ENCODE measurements around the gene ACMSD. TPM values are rescaled to one million over a fixed set of nuclear protein-coding genes. Genes with fewer than 3 reads are reported as not detected.
"Not testable (repeated sequence)": the region's sequence is repeated elsewhere in the genome, so short reads cannot be mapped to it uniquely, and the experiment has no call there.

Gene ACMSD
- total RNA-seq, 1 experiment from 2014 or later, result not detected

GRCh38 chr2:134836986-134837385 is 1.4 kb upstream of the ACMSD start:
- Histone ChIP-seq H2AFZ (ENCODE audit: low read length) (no peak overlapping the region), H3K9ac (ENCODE audit: low read length) (no peak overlapping the region)

GRCh38 chr2:134839649-134840048 is 1.2 kb downstream of the ACMSD start:
- Histone ChIP-seq H2AFZ (ENCODE audit: low read length) (no peak overlapping the region), H3K9me2 (replicated peaks; ENCODE audit: insufficient read depth, low read length) (no peaks in the 10 kb centered on the region), H3K9ac (ENCODE audit: low read length) (no peak overlapping the region), H4K20me1 (ENCODE audit: insufficient read depth, low read depth, low read length) (no peaks in the 10 kb centered on the region), H3K4me1 (ENCODE audit: low read length) (no peaks in the 10 kb centered on the region), H3K36me3 (ENCODE audit: insufficient read depth, low read length) (no peaks in the 10 kb centered on the region), H3K4me3 (ENCODE audit: low read length) (no peak overlapping the region), H3K27me3 (ENCODE audit: low read length) (0 out of 2 replicates have a peak, but pooled peaks cover 3% of the 10 kb centered on the region), H3K27ac (ENCODE audit: low read length) (no peak overlapping the region), H3K4me2 (ENCODE audit: low read depth, low read length, poor library complexity, severe bottlenecking) (no peak overlapping the region), H3K9me3 (ENCODE audit: low read length) (no peaks in the 10 kb centered on the region), H3K79me2 (ENCODE audit: low read length) (no peaks in the 10 kb centered on the region)
- no peak for DNase-seq

More at GRCh38 chr2:134836986-134837385, 1.4 kb upstream of the ACMSD start:
- H3K9me2 ChIP-seq (replicated peaks; ENCODE audit: insufficient read depth, low read length), result no peaks in the 10 kb centered on the region
- no peaks in the 10 kb centered on the region for H3K36me3 ChIP-seq (ENCODE audit: insufficient read depth, low read length)
- 0 out of 2 replicates have a peak, but pooled peaks cover 3% of the 10 kb centered on the region for H3K27me3 ChIP-seq (ENCODE audit: low read length)
- no peaks in the 10 kb centered on the region for H3K4me1 ChIP-seq (ENCODE audit: low read length)
- H3K9me3 ChIP-seq (ENCODE audit: low read length), result no peaks in the 10 kb centered on the region
- H3K27ac ChIP-seq (ENCODE audit: low read length), result no peak overlapping the region
- DNase-seq, result no peak
- no peak overlapping the region for H3K4me3 ChIP-seq (ENCODE audit: low read length)
- no peaks in the 10 kb centered on the region for H3K79me2 ChIP-seq (ENCODE audit: low read length)
- H3K4me2 ChIP-seq (ENCODE audit: low read depth, low read length, poor library complexity, severe bottlenecking), result no peak overlapping the region
- no peaks in the 10 kb centered on the region for H4K20me1 ChIP-seq (ENCODE audit: insufficient read depth, low read depth, low read length)

- Histone ChIP-seq H3K4me2 (ENCODE audit: low read depth, low read length, poor library complexity, severe bottlenecking) (no peak overlapping the region), H3K4me1 (ENCODE audit: low read length) (no peaks in the 10 kb centered on the region), H2AFZ (ENCODE audit: low read length) (no peak overlapping the region), H3K9me2 (replicated peaks; ENCODE audit: insufficient read depth, low read length) (no peaks in the 10 kb centered on the region), H3K9ac (ENCODE audit: low read length) (no peak overlapping the region), H3K36me3 (ENCODE audit: insufficient read depth, low read length) (no peaks in the 10 kb centered on the region), H3K4me3 (ENCODE audit: low read length) (no peak overlapping the region), H3K27me3 (ENCODE audit: low read length) (no peaks in the 10 kb centered on the region), H4K20me1 (ENCODE audit: insufficient read depth, low read depth, low read length) (no peaks in the 10 kb centered on the region), H3K9me3 (ENCODE audit: low read length) (no peaks in the 10 kb centered on the region), H3K79me2 (ENCODE audit: low read length) (no peaks in the 10 kb centered on the region), H3K27ac (ENCODE audit: low read length) (no peak overlapping the region)
- no peak for DNase-seq
Observed at GRCh38 chr2:134842930-134843490, 4.6 kb downstream of the ACMSD start.

- Histone ChIP-seq H2AFZ (ENCODE audit: low read length) (no peak overlapping the region), H3K9me2 (replicated peaks; ENCODE audit: insufficient read depth, low read length) (no peaks in the 10 kb centered on the region), H3K9me3 (ENCODE audit: low read length) (no peaks in the 10 kb centered on the region), H4K20me1 (ENCODE audit: insufficient read depth, low read depth, low read length) (no peaks in the 10 kb centered on the region), H3K4me2 (ENCODE audit: low read depth, low read length, poor library complexity, severe bottlenecking) (no peak overlapping the region), H3K27ac (ENCODE audit: low read length) (no peak overlapping the region), H3K4me3 (ENCODE audit: low read length) (no peak overlapping the region), H3K27me3 (ENCODE audit: low read length) (no peaks in the 10 kb centered on the region), H3K79me2 (ENCODE audit: low read length) (no peaks in the 10 kb centered on the region), H3K36me3 (ENCODE audit: insufficient read depth, low read length) (no peaks in the 10 kb centered on the region), H3K9ac (ENCODE audit: low read length) (no peak overlapping the region), H3K4me1 (ENCODE audit: low read length) (no peaks in the 10 kb centered on the region)
- no peak for DNase-seq
Observed at GRCh38 chr2:134843968-134844367, 5.6 kb downstream of the ACMSD start.

- Histone ChIP-seq H3K4me3 (ENCODE audit: low read length) (no peak overlapping the region), H2AFZ (ENCODE audit: low read length) (no peak overlapping the region), H3K9me2 (replicated peaks; ENCODE audit: insufficient read depth, low read length) (no peaks in the 10 kb centered on the region), H3K9ac (ENCODE audit: low read length) (no peak overlapping the region), H4K20me1 (ENCODE audit: insufficient read depth, low read depth, low read length) (no peaks in the 10 kb centered on the region), H3K9me3 (ENCODE audit: low read length) (no peaks in the 10 kb centered on the region), H3K4me2 (ENCODE audit: low read depth, low read length, poor library complexity, severe bottlenecking) (no peak overlapping the region), H3K36me3 (ENCODE audit: insufficient read depth, low read length) (no peaks in the 10 kb centered on the region), H3K27ac (ENCODE audit: low read length) (no peak overlapping the region), H3K79me2 (ENCODE audit: low read length) (no peaks in the 10 kb centered on the region), H3K27me3 (ENCODE audit: low read length) (no peaks in the 10 kb centered on the region), H3K4me1 (ENCODE audit: low read length) (no peaks in the 10 kb centered on the region)
- DNase-seq, result no peak
Observed at GRCh38 chr2:134845028-134845427, 6.6 kb downstream of the ACMSD start.

GRCh38 chr2:134845719-134846118 is 7.3 kb downstream of the ACMSD start:
- Histone ChIP-seq H3K36me3 (ENCODE audit: insufficient read depth, low read length) (no peaks in the 10 kb centered on the region), H2AFZ (ENCODE audit: low read length) (no peak overlapping the region), H3K9ac (ENCODE audit: low read length) (no peak overlapping the region), H3K9me3 (ENCODE audit: low read length) (no peaks in the 10 kb centered on the region), H3K79me2 (ENCODE audit: low read length) (no peaks in the 10 kb centered on the region), H3K4me1 (ENCODE audit: low read length) (no peaks in the 10 kb centered on the region), H3K4me2 (ENCODE audit: low read depth, low read length, poor library complexity, severe bottlenecking) (no peak overlapping the region), H3K27ac (ENCODE audit: low read length) (no peak overlapping the region), H3K4me3 (ENCODE audit: low read length) (no peak overlapping the region), H3K9me2 (replicated peaks; ENCODE audit: insufficient read depth, low read length) (no peaks in the 10 kb centered on the region), H4K20me1 (ENCODE audit: insufficient read depth, low read depth, low read length) (no peaks in the 10 kb centered on the region), H3K27me3 (ENCODE audit: low read length) (no peaks in the 10 kb centered on the region)
- no peak for DNase-seq

- H3K36me3 ChIP-seq (ENCODE audit: insufficient read depth, low read length), result no peaks in the 10 kb centered on the region
- H4K20me1 ChIP-seq (ENCODE audit: insufficient read depth, low read depth, low read length), result no peaks in the 10 kb centered on the region
- H3K27ac ChIP-seq (ENCODE audit: low read length), result no peak overlapping the region
- no peaks in the 10 kb centered on the region for H3K27me3 ChIP-seq (ENCODE audit: low read length)
- H3K9me2 ChIP-seq (replicated peaks; ENCODE audit: insufficient read depth, low read length), result no peaks in the 10 kb centered on the region
- no peaks in the 10 kb centered on the region for H3K9me3 ChIP-seq (ENCODE audit: low read length)
- DNase-seq, result no peak
- no peak overlapping the region for H2AFZ ChIP-seq (ENCODE audit: low read length)
- H3K4me3 ChIP-seq (ENCODE audit: low read length), result no peak overlapping the region
- no peak overlapping the region for H3K9ac ChIP-seq (ENCODE audit: low read length)
- H3K79me2 ChIP-seq (ENCODE audit: low read length), result no peaks in the 10 kb centered on the region
- no peak overlapping the region for H3K4me2 ChIP-seq (ENCODE audit: low read depth, low read length, poor library complexity, severe bottlenecking)
- H3K4me1 ChIP-seq (ENCODE audit: low read length), result no peaks in the 10 kb centered on the region
Observed at GRCh38 chr2:134846213-134846612, 7.8 kb downstream of the ACMSD start.

GRCh38 chr2:134847582-134847981 is 9.2 kb downstream of the ACMSD start:
- not testable (repeated sequence) for H3K79me2 ChIP-seq (ENCODE audit: low read length); H3K4me1 ChIP-seq (ENCODE audit: low read length); H3K9me3 ChIP-seq (ENCODE audit: low read length); H3K27me3 ChIP-seq (ENCODE audit: low read length); H3K36me3 ChIP-seq (ENCODE audit: insufficient read depth, low read length); H3K27ac ChIP-seq (ENCODE audit: low read length); H3K9ac ChIP-seq (ENCODE audit: low read length); H3K4me3 ChIP-seq (ENCODE audit: low read length); DNase-seq; H4K20me1 ChIP-seq (ENCODE audit: insufficient read depth, low read depth, low read length); H3K4me2 ChIP-seq (ENCODE audit: low read depth, low read length, poor library complexity, severe bottlenecking); H3K9me2 ChIP-seq (replicated peaks; ENCODE audit: insufficient read depth, low read length); H2AFZ ChIP-seq (ENCODE audit: low read length)

GRCh38 chr2:134852518-134852917 is 14.1 kb downstream of the ACMSD start:
- H3K27ac ChIP-seq (ENCODE audit: low read length), result no peak overlapping the region
- H3K9ac ChIP-seq (ENCODE audit: low read length), result no peak overlapping the region
- no peaks in the 10 kb centered on the region for H3K9me2 ChIP-seq (replicated peaks; ENCODE audit: insufficient read depth, low read length)
- no peaks in the 10 kb centered on the region for H3K79me2 ChIP-seq (ENCODE audit: low read length)
- H3K9me3 ChIP-seq (ENCODE audit: low read length), result no peaks in the 10 kb centered on the region
- no peak overlapping the region for H3K4me2 ChIP-seq (ENCODE audit: low read depth, low read length, poor library complexity, severe bottlenecking)
- no peaks in the 10 kb centered on the region for H3K36me3 ChIP-seq (ENCODE audit: insufficient read depth, low read length)
- H3K27me3 ChIP-seq (ENCODE audit: low read length), result no peaks in the 10 kb centered on the region
- peaks cover 8% of the 10 kb centered on the region for H3K4me1 ChIP-seq (ENCODE audit: low read length)
- no peak overlapping the region for H3K4me3 ChIP-seq (ENCODE audit: low read length)
- DNase-seq, result no peak
- H2AFZ ChIP-seq (ENCODE audit: low read length), result no peak overlapping the region
- H4K20me1 ChIP-seq (ENCODE audit: insufficient read depth, low read depth, low read length), result no peaks in the 10 kb centered on the region

Data from Karpas-422 (cell line).